Stimulated activated CD4-positive, alpha-beta T cell treated with anti-CD3 and anti-CD28 coated beads, Interleukin-15, amount 100 ng/mL, for 1 hour (primary cell): ENCODE measurements around the gene ASPHD1.
"Not testable (repeated sequence)": the region's sequence is repeated elsewhere in the genome, so short reads cannot be mapped to it uniquely, and the experiment has no call there.

Experiments
- DNase-seq, 2 donors: peaks; one replicate each; pipeline ENCODE4 v3.0.0-alpha.2; 2020; ENCODE audit warnings: low read depth in 1 of 2, low spot score in 1 of 2

The ASPHD1 gene

DNA sequence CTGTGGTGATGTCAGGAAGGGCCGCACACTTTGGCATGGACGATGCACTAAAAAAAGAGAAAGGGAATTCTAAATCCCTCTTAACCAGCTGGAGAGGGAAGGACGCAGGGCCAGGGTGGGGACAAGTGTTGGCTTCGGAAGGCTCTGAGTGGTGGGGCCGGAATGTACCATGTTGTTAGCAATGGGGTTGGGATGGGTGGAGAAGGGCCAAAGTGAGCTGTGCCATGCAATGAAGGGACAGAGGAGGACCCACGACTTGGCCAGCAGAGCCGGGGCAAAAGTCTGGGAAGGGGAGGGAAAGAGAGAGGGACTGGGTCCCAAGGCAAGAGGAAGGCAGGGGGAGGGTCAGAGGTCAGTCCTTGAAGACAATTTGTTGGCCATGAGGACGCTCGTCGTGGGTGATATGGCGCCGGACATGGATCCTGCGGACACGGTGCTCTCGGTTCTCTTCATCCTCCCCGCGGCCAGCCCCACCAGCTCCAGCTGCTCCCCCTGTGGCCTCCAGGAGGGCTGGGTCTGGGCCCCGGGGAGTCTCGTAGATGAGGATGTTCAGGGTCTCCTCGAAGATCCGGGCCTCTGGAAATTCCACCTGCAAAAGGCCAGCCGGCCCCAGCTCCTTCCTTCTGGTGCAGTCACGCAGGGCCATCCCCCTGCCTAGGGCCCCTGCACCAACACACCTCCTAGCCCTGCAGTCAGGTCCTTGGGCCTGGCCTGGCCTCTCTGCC, 6.4 kb downstream of the ASPHD1 start:
- no peak for DNase-seq

DNA sequence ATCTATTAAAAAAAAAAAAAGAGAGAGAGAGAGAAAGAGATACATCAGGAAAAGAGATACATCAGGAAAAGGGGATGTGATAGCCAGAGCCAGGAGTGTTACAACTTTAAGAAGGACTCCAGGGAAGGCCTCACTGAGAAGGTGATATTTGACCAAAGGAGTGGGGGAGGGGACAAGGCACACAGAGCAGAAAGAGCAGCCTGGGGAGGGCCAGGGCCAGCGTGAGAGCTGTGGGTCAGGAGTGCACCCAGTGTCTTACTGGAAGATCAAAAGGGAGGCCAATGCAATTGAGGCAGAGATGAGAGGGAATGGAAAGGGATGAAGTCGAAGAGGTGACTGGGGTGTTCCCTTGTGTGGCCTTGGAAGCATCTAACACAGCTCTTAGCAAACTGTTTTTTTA, 7.7 kb downstream of the ASPHD1 start:
- no peak for DNase-seq

DNA sequence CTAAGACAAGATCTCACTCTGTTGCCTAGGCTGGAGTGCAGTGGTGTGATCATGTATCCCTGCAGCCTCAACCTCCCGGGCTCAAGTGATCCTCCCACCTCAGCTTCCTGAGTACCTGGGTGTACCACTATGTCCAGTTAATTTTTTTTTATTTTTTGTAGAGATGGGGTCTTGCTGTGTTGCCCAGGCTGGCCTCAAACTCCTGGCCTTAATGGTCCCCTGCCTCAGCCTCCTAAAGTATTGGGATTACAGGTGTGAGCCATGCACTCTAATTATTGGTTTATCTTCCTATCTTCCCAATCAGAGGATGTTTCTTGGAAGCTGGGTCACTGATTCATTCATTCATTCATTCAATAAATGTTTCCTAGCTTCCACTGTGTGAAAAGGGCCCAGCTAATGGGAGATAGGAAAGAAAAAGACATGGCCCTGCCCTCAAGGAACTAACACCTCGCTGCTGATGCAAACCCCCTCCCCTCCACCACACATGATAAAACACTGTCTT, 8.5 kb downstream of the ASPHD1 start:
- DNase-seq, result no peak

DNA sequence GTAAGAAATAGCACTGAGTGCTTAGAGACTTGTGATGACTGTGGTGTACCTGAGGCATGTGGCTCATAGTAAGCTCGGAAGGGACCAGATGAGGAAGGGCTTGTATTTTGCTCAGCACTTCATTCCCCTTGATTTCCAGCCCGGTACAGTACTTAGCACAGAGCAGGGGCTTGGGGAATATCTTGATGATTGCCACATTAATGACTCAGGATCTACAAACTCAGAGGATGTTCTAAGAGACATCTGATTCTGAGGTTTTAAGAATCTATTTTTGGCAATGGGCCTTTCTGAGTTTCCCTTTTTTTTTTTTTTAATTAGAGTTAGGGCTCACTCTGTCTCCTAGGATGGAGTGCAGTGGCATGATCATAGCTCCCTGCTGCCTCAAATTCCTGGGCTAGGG, 9.1 kb downstream of the ASPHD1 start:
- DNase-seq, result no peak

DNA sequence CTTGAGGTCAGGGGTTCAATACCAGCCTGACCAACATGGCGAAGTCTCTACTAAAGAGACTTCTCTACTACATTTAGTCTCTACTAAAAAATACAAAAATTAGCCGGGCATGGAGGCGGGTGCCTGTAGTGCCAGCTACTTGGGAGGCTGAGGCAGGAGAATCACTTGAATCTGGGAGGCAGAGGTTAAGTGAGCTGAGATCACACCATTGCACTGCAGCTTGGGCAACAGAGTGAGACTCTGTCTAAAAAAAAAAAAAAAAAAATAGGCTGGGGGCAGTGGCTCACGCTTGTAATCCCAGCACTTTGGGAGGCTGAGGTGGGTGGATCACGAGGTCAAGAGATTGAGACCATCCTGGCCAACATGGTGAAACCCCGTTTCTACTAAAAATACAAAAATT, 9.6 kb downstream of the ASPHD1 start:
- not testable (repeated sequence) for DNase-seq

DNA sequence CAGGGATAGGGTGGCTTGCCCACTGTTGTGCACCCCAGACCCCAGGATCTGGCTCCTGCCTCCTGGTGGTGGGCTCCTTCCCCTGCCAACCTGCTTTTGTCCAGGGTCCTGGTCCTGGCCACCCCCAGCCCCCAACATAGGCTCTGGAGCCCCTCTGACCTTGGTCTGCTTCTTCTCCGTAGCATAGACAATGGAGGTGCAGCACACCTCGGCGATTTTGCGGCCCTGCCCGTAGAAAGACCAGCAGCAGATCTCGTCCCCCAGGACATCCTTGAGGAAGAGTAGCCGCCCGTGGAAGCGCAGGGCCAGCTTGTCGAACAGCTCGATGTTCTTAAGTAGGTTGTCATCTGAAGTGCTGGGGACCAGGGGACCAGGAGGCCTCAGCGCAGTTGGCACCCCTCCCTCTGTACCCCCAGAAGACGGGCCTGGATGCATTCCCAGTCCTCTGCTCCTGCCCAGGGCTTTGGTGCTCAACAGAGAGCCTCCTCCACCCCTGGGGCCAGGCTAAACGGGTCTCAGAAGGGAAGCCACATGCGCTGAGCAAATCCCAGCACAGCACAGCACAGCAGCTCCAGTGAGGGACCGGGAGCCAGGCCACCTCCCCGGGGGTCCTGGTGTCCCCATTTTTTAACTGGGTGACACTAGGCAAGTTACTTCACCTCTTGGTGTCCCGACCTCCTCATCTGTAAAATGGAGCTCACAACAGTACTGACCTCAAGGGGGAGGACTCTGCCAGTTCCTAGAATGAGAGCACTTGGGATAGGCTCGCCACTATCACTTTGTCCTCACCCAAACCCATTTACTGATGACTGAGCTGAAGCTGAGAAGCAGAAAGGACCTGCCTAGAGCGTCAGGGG, 10.8 kb downstream of the ASPHD1 start:
- no peak for DNase-seq

DNA sequence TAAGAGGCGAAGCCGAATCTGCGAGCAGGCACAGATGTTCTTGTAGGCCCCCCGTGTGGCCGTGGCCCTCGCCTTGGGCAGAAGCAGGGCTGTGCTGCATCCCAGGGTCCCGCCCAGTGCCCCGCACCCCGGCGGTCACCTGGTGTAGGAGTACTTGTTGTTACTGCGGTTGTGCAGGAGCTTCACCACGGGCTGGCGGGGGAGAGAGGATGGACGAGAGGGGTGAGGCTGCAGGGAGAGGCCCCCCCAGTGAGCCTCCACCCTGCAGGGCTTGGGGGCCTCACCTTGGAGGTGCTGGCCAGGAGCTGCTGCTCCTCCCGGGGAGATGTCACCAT, 11.4 kb downstream of the ASPHD1 start:
- DNase-seq, result no peak

DNA sequence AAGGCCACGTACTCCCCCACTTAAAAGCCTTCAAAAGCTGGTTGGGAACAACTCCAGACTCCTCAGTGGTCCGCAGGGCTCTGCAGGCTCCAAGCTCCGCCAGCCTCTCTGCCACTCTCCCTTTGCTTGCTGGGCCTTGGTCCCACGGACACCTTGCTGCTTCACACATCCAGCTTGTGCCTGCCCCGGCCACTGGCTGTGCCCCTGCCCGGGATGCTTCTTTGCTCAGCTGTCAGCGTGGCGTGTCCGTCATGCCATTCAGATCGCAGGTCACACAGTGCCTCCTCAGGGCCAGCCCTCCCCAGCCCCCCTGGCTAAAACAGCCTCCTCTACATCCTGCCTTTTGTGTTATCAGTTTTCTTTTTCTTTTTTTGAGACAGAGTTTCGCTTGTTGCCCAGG, 11.8 kb downstream of the ASPHD1 start:
- no peak for DNase-seq

DNA sequence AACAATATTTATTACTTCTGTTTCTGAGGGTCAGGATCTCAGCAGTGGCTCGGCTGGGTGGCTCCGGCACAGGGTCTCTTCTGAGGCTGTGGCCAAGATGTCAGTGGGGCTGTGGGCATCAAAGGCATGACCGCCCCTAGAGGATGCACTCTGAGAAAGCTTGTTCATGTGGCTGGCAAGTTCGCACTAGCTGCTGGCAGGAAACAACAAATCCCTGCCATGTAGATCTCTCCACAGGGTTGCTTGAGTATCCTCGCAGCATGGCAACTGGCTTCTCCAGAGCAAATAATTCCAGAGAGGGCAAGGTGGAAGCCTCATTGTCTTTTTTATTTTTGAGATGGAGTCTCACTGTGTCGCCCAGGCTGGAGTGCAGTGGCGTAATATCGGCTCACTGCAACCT, 13.2 kb downstream of the ASPHD1 start:
- DNase-seq, result no peak

DNA sequence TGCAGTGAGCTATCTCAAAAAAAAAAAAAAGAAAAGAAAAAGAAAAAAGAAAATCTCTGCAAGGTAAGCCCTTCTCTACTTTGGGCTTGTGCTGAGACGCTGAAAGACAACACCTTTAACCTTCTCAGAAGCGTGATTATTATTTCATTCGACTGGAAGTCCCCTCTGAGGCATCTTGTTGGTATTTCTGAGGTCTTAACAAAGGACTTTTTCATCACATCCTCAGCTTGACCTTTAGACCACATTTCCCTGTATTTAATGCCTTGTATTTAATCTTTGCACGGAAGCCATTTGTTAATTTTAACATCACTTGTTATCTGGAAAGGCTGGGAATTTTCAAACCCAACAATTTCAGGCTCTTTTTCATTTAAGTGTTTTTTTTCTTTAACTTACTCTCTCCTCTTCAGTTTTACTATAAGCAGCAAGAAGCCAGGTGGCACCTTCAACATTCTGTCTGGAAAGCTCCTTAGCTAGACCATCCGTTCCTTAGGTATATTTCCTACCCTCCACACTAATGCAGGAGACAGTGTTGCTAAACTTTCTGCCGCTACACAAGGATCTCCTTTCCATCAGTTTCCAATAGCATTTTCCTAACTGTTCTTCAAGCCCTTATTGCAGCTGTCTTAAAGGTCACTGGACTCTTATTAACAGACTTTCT, 15.4 kb downstream of the ASPHD1 start:
- DNase-seq, result no peak

DNA sequence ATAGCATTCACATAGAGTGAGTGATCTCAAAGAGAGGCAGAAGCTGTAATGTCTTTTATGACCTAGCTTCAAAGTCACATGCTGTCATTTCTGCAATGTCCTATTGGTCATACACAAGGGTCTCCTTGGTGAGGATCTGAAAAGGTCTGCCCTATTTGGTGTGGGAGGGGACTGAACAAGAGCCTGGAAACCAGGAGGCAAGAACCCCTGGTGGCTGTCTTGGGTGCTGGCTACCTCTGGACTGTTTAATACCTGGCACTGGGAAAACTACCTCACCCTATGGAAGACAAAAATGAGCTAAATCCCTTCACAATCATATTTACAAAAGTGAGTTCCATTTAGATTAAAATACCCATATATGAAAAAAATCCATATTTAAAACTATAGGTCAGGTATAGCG, 16.7 kb downstream of the ASPHD1 start:
- DNase-seq, result no peak

DNA sequence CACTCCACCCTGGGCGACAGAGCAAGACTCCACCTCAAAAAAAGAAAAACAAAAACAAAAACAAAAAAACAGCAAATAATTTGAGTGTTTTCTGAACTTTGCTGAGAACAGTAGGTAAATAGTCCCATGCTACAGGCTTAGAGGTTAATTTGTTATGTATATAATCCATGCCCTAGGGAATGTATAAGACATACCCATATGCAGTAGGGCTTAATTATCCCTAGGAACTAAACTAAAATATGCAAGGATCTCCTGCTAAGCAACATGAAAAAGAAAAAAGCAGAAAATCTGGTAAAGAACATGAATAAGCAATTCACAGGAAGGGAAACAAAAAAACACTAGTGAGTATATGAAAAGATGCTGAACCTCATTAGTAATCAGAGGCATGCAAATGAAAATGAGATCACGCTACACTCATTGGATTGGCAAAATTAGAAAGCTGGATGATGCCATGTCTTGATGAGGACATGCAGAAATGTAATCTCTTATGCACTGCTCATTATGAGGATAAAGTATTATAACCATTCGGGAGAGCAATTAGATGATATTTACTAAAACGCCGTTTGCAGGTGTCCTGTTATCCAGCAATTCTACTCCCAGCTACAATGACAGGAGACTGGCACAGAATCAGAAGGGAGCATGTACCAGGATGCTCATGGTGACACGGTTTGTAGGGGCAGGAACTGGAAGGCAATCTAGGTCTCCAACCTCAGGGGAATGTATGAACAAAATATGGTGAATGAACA, 20.2 kb downstream of the ASPHD1 start:
- DNase-seq, result no peak

DNA sequence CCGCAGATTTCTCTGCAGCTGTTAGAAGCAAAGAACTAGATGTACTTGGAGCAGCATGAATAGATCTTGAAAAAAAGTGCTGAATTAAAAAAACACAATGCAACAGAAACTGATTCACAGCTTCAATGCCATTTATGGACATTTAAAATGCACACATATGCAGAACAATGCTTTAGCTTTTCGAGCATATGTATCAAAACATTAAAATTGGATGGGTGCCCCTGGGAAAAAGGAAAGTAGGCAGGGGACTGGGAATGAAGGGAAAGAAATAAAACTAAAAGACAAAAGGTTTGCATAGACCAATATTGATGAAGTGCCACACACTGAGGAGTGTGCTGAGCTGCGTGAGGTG, 20.7 kb downstream of the ASPHD1 start:
- DNase-seq, result no peak

DNA sequence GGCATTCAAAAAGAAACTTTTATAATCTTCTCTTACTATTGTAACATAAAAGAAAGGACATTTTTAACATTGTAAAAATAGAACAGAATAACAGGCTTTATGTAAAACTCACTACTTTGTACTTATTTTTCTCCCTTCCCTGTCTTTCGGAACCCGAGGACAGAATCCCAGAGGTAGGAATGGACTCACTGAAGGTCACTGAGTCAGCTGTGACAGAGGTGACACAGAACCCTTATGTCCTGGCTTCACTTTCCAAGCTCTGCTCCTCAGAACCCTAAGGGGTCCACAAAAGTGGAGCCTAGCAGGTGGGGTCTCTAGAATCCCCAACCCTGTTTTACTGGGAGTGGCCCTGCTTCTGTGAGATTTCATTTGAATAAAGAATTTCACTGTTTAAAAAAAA, 22.0 kb downstream of the ASPHD1 start:
- no peak for DNase-seq

DNA sequence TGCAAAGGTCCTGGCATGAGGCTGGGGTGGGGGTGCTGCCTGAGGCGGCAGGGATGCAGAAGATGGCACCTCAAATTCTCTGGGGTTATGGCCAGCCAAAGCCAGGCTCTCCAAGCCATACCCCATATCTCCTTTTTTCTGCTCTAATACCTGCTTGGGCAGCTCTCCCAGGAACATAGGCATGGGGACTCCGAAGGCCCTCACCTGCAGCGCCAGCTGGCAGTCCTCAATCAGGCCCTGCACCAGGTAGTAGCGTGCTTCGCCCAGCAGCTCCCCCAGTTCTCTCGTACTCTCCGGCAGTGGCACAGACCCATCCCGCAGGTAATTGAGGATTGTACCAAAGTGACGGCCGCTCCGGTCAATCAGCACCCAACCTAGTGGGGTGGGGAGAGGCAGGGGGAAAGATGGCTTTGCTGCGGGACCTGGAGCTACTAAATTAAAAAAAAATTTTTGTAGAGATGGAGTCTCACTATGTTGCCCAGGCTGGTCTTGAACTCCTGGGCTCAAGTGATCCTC, 22.8 kb downstream of the ASPHD1 start:
- no peak for DNase-seq

DNA sequence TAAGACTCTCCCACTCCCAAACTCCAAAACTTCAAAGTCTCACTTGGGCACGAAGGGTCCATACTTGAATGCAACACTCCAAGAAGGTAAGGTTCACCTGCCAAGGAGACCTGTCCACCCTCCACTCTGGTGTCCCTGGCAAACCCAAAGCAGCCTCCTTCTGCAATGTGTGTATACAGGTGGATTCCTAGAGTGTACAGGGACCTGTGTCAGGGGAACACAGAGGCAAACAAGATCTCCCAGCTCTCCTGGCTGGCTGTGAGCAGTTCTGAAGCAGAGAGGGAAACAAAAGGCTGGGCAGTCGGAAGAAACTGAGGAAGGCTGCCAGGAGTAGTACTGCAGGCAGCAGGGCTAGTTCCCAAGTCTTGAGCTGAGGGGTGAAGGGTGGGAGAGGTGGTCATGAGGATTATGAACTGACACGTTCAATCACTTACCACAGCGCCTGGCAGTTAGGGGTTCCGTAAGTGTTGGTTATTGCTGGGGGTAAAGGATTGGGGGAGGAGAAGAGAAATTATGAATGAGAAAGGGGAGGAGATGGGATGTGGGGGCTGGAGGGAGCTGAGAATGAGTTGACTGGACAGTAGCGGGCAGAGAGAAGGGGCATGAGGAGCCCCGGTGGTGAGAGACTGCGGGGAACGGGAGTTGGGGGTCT, 24.9 kb downstream of the ASPHD1 start:
- no peak for DNase-seq

DNA sequence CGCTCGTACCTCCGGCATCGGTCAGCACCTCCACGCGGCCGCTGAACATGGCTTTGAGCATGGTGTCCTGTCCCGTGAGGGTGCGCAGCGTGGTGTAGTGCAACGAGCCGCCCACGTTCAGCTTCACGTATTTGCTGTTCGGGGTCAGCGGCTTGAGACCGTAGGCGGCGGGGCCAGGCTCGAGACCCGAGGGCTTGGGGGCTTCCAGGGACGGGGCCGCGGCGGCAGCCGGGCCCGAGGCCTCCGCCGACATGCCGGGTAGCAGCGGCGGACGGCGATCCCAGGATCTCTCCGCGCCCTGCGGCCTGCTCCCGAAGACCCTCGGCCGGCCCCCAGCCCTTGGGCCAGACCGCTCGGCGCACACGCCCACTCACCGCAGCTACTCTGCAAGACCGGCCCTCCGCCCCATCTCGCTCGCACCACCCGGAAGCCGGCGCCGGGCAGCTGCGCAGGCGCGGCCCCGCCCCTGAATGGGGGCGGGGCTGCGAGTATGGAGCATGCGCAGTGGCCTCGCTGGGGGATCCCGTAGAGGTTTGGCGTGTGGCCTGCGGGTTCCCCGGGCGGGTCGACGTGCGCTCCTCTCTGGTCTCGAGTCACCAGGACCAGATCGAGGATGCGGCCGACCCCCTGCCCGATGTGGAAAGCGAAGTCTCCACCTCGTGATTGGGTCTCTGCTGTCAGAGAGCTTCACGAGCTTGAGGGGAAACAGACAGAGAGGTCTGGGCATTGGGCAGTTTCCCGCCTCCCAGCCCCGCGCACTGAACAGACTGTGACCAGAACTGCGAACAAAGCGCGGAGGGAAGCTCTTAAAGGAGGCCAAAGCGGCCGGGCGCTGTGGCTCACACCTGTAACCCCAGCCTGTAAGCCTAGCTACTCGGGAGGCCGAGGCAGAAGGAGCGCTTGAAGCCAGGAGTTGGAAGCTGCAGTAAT, 25.8 kb downstream of the ASPHD1 start, which contains the start of gene KCTD13:
Gene KCTD13, minus strand, starts transcription at position 446 of the 930 bp plus-strand sequence. Its CDS starts 193 bp downstream, at position 253.
- DNase-seq, result peak; percentile 84 to 93

DNA sequence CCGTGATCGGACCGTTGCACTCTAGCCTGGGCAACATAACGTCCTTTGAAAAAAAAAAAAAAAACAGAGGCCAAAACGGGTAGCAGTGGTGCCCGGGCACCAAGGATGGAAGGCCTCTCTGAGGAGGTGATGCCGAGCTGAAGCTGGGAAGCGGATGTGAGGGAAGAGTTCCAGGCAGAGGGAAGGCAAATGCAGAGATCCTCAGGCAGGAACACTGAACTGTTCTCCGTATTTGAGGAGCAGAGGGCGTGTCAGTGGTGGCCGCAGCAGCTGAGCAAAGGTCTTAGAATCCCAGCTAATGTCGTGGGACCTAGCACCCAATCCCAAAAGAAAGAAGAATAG, 26.4 kb downstream of the ASPHD1 start:
- DNase-seq, result no peak

DNA sequence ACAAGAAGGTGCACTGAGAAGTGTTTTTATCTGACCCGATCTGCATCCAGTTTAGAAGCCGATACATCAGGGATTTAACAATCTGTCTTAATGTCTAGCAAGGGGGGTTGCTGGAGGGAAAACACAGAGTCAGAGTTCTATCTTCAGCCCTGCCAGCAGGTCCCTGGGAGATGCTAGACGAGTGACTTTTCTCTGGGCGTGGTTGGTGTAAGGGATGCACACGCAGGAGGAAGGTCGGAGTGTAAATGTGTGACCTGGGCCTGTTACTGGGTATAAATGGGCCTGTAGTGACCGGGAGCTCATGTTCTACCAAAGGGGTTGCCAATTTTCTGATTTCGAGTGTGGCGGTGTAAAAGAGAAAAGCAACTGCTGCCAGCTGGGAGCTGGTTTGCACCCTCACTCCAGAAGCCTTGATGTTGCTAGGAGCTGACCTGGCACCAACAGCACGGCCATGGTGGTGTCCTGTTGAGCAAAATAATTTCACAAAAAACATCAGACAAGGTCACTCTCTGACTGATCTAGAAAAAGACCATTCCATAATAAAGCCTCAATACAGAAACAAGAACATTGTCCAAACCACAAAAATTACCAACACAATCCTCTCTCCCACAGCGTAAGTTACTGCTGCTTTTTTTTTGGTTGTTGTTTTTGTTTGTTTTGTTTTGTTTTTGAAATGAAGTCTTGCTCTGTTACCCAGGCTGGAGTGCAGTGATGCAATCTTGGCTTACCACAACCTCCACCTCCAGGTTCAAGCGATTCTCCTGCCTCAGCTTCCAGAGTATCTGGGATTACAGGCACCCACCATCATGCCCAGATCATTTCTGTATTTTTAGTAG, 27.0 kb downstream of the ASPHD1 start:
- no peak for DNase-seq
